ENCODE data around the gene TTC33.

The TTC33 gene

GRCh38 chr5:40780858-40781257 lies 25.1 kb upstream of the TTC33 start:
- no peak for DNase-seq (ENCODE audit: low read depth in 2 of 3, low spot score in 1 of 3)

- no peak for DNase-seq (ENCODE audit: low read depth in 2 of 3, low spot score in 1 of 3)
Measured at GRCh38 chr5:40780199-40780598, 24.4 kb upstream of the TTC33 start.

- DNase-seq (ENCODE audit: low read depth in 2 of 3, low spot score in 1 of 3) = no peak
Measured at GRCh38 chr5:40779561-40779960, 23.8 kb upstream of the TTC33 start.

- DNase-seq (ENCODE audit: low read depth in 2 of 3, low spot score in 1 of 3) = no peak
Measured at GRCh38 chr5:40778133-40778532, 22.4 kb upstream of the TTC33 start.

GRCh38 chr5:40776658-40776977 lies 20.9 kb upstream of the TTC33 start:
- DNase-seq (ENCODE audit: low read depth in 2 of 3, low spot score in 1 of 3) = no peak

GRCh38 chr5:40775846-40776657 lies 20.3 kb upstream of the TTC33 start:
- DNase-seq (ENCODE audit: low read depth in 2 of 3, low spot score in 1 of 3) = no peak

- no peak for DNase-seq (ENCODE audit: low read depth in 2 of 3, low spot score in 1 of 3)
Measured at GRCh38 chr5:40775085-40775845, 19.5 kb upstream of the TTC33 start.

GRCh38 chr5:40774623-40775022 lies 18.9 kb upstream of the TTC33 start:
- DNase-seq (ENCODE audit: low read depth in 2 of 3, low spot score in 1 of 3) = no peak

GRCh38 chr5:40770764-40771163 lies 15.0 kb upstream of the TTC33 start:
- DNase-seq (ENCODE audit: low read depth in 2 of 3, low spot score in 1 of 3) = no peak

GRCh38 chr5:40762705-40763104 lies 6.9 kb upstream of the TTC33 start:
- DNase-seq (ENCODE audit: low read depth in 2 of 3, low spot score in 1 of 3) = no peak

GRCh38 chr5:40757400-40757799 lies 1.6 kb upstream of the TTC33 start:
- no peak for DNase-seq (ENCODE audit: low read depth in 2 of 3, low spot score in 1 of 3)

GRCh38 chr5:40755093-40755406 lies 711 bp downstream of the TTC33 start:
- DNase-seq (ENCODE audit: low read depth in 2 of 3, low spot score in 1 of 3) = peak; percentile 50 to 58 (median 52)

GRCh38 chr5:40754381-40755092 lies 1.2 kb downstream of the TTC33 start:
- no peak for DNase-seq (ENCODE audit: low read depth in 2 of 3, low spot score in 1 of 3)

- no peak for DNase-seq (ENCODE audit: low read depth in 2 of 3, low spot score in 1 of 3)
Measured at GRCh38 chr5:40746703-40747102, 9.1 kb downstream of the TTC33 start.

- DNase-seq (ENCODE audit: low read depth in 2 of 3, low spot score in 1 of 3) = no peak
Measured at GRCh38 chr5:40743771-40744170, 12.0 kb downstream of the TTC33 start.

GRCh38 chr5:40738502-40738901 lies 17.3 kb downstream of the TTC33 start:
- no peak for DNase-seq (ENCODE audit: low read depth in 2 of 3, low spot score in 1 of 3)

- peak in 1 of 3 donors; percentile 49 for DNase-seq (ENCODE audit: low read depth in 2 of 3, low spot score in 1 of 3)
Measured at GRCh38 chr5:40736103-40736875, 19.5 kb downstream of the TTC33 start.

- no peak for DNase-seq (ENCODE audit: low read depth in 2 of 3, low spot score in 1 of 3)
Measured at GRCh38 chr5:40735609-40736008, 20.2 kb downstream of the TTC33 start.

- no peak for DNase-seq (ENCODE audit: low read depth in 2 of 3, low spot score in 1 of 3)
Measured at GRCh38 chr5:40734986-40735385, 20.8 kb downstream of the TTC33 start.

- no peak for DNase-seq (ENCODE audit: low read depth in 2 of 3, low spot score in 1 of 3)
Measured at GRCh38 chr5:40733879-40734563, 21.7 kb downstream of the TTC33 start.

- no peak for DNase-seq (ENCODE audit: low read depth in 2 of 3, low spot score in 1 of 3)
Measured at GRCh38 chr5:40733434-40733833, 22.3 kb downstream of the TTC33 start.

Measured in stimulated activated CD4-positive, alpha-beta T cell treated with anti-CD3 and anti-CD28 coated beads, Interleukin-12 subunit alpha, Interleukin-12 subunit beta, amount 100 ng/mL, for 48 hours (primary cell).